Left lobe of liver (tissue), 2 donors: Measurements from ENCODE around the gene POM121L2. TPM values are rescaled to one million over a fixed set of nuclear protein-coding genes. Genes with fewer than 3 reads are reported as not detected.
A peak's percentile ranks its signal among the peaks of the same experiment; 100 is the strongest.

ENCODE experiments used
- ATAC-seq: fragments of 200-7000 bp; cut with Tn5 transposase; one replicate; pipeline ENCODE4 v1.9.1; 2020; ENCODE audit warnings: mild to moderate bottlenecking, moderate library complexity
- DNase-seq: peaks from one replicate; pipeline ENCODE4 v3.0.0-alpha.2; 2020; ENCODE audit warnings: low spot score
- total RNA-seq: library from RNA; stranded (reverse); gene quantifications from one replicate; pipeline ENCODE4 v1.2.1, GENCODE V29; 2021
- donor health status: DM: no; HTN: no; CAD: no; lungs with moderate emphysema.
- donor health status: DM: no; HTN: yes; CAD: no.

POM121L2 gene
- total RNA-seq, result not detected

DNA sequence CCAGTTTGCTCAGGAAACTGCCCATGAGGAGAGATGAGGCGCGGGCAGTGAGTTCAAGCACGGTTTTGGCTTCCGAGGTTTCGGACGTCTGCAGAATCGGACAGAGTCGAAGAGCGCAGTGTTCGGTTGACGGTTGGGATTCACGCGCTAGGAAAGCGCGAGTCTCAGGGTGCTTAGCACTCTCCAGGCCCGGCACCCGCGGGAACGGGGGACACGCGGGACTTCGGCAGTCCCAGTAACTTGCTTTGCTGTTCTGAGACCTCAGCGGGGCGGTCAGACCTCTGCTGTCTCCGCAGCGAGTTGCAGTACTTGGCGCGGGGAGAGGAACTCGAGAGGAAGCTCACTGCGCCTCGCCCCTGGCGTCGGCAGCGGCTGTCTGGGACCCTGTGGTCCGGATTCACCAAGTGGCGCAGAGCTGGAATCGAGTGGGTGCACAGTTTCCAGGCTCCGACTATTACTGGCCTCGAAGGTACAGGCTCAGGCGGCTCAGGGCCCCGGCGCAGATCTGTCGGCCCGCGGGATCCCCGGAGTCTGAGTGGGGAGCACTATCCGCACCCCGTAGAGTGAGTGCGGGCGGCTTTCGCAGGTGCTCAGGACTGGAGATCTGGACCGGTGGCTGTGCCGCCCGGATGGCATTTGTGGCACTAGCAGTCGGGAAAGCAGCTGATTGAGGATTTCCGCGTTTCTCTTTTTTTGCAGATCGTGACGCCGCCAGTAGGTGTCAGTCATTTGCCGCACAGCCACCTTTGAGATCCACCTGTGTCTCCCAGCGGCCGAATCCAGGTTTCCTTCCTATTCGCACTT, at the start of gene POM121L2:
POM121L2 (minus strand) TSS at position 128 of the 804 bp plus-strand sequence; CDS start at position 25, 103 bp downstream.
- ATAC-seq, result peak; percentile 98
- DNase-seq, result peak; percentile 72

- no peak for ATAC-seq
- no peak for DNase-seq
These were observed 47.2 kb upstream of the POM121L2 start for GRCh38 chr6:27359231-27359630.

DNA sequence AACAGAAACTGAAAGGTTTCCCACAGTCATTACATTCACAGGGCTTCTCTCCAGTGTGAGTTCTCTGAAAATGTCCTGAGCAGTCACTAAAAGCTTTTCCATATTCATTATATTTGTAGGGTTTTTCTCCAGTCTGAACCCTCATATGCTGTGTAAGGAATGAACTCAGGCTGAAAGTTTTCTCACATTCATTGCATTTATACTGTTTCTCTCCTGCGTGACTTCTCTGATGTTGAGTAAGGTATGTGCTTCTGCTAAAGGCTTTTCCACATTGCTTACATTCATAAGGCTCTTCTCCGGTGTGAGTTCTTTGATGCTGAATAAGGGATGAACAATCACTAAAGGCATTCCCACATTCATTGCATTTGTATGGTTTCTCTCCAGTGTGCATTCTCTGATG, 46.7 kb upstream of the POM121L2 start:
- DNase-seq (no peak), ATAC-seq (no peak)

- DNase-seq (no peak), ATAC-seq (no peak)
These were observed 40.8 kb upstream of the POM121L2 start for GRCh38 chr6:27352850-27353249.

DNA sequence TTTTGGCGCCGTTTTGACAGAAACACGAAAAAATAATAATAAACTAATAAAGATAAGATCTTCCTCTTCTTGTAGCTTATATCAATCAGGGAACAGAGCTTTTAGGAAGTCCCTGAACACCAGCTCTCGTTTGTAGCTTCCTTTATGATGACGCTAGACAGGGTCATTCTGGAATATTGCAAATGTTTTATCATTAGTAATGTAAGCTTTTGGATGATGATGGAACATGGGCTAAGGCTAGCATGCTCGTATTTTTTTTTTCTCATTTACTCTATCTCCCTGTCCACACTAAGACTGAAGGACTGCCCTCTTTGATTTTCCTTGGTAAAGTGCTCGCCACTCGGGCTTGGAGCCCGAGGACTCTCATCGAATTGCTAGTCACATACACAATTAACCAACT, 22.1 kb upstream of the POM121L2 start:
- ATAC-seq, result no peak
- no peak for DNase-seq

- DNase-seq (no peak), ATAC-seq (no peak)
These were observed 21.6 kb upstream of the POM121L2 start for GRCh38 chr6:27333642-27334040.

GRCh38 chr6:27332692-27333641, 20.9 kb upstream of the POM121L2 start:
- ATAC-seq (no peak), DNase-seq (no peak)

- ATAC-seq (no peak), DNase-seq (no peak)
These were observed 15.1 kb upstream of the POM121L2 start for GRCh38 chr6:27327023-27327738.

- DNase-seq (no peak), ATAC-seq (no peak)
These were observed 9.8 kb upstream of the POM121L2 start for GRCh38 chr6:27321901-27322300.

- ATAC-seq (no peak), DNase-seq (no peak)
These were observed 9.3 kb upstream of the POM121L2 start for GRCh38 chr6:27321370-27321769.

DNA sequence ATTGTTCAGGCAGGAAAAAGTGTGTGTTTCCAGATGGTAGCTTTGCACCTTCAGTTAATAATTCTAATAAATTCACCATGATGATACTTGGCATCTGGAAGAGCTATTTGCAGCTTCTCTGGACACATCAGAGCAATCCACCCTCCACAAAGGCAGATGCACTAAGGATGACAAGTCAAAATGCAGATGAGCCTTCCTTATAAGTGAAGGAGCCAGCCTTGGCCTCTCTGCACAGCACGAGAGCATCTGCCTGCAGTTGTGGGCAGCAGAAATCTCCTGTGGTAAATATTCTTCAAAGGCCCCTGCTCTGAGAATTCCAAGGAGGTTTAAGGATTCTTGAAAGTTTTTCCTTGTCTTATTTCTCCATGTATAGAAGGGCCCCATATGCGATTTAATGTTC, 6.9 kb upstream of the POM121L2 start:
- ATAC-seq (no peak), DNase-seq (no peak)

- no peak for ATAC-seq
- DNase-seq, result no peak
These were observed 2.0 kb upstream of the POM121L2 start for GRCh38 chr6:27314046-27314445.

GRCh38 chr6:27312950-27313271, 838 bp upstream of the POM121L2 start:
- no peak for ATAC-seq
- DNase-seq, result no peak

- ATAC-seq (no peak), DNase-seq (no peak)
These were observed 297 bp downstream of the POM121L2 start for GRCh38 chr6:27311806-27312145.

GRCh38 chr6:27303613-27304272, 8.3 kb downstream of the POM121L2 start:
- DNase-seq (no peak), ATAC-seq (no peak)

DNA sequence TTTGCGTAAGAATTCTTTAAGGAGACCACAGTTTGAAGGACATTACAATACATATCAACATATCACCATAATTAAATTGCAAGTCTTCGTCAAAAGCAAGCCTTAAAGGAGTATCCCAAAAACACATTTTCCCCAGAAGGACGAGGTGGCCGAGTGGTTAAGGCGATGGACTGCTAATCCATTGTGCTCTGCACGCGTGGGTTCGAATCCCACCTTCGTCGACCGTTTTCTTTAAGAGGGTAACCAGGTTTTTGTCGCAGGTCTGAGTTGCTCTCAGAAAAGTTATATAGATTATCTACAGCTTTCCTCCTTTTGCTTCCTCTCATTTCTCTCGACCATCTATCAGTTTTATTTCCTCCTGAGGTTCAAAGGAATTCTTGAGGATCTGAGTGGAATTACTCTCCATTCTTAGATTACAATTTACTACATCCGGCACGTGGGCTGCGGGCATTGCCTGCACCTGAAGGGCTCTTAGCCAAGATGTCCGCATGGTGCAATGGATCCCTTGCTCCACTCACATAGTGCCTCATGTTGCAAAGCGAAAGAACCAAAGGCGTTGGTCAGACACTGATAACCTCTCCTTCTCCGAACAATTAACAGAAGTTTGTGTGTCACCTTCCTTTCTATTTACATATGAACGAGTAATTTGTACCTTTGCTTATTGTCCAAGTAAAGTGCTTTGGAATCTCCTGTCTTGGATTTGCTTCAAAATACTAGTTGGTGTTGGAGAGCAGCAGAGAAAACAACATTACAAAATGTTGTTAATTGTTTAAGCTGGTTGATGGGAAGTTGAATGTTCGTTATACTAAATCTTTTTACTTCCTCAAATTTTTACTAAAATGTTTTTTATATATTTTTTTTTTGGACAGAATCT, 14.0 kb downstream of the POM121L2 start:
- DNase-seq (no peak), ATAC-seq (no peak)

- ATAC-seq, result no peak
These were observed 14.6 kb downstream of the POM121L2 start for GRCh38 chr6:27297484-27297856.

GRCh38 chr6:27296106-27296783, 15.8 kb downstream of the POM121L2 start:
- no peak for DNase-seq
- ATAC-seq, result no peak

More at GRCh38 chr6:27297484-27297856, 14.6 kb downstream of the POM121L2 start:
- no peak for DNase-seq

- no peak for DNase-seq
- ATAC-seq, result no peak
These were observed 16.6 kb downstream of the POM121L2 start for GRCh38 chr6:27295301-27296079.
